GM12891 (cell line): Measurements from ENCODE around the gene PPP1R1C.

Experiments used
- PAX5 ChIP-seq: IDR thresholded peaks from 2 replicates; pipeline ENCODE4 v1.6.1; 2011; ENCODE audit warnings: low read length, moderate library complexity, mild to moderate bottlenecking; ENCODE audit not compliant: insufficient read depth, severe bottlenecking
- POLR2A ChIP-seq: IDR thresholded peaks from 2 replicates; pipeline ENCODE4 v1.6.1; 2011; ENCODE audit warnings: low read depth, low read length, control low read depth
- POLR2AphosphoS5 ChIP-seq: IDR thresholded peaks from 2 replicates; pipeline ENCODE4 v1.6.1; 2011; ENCODE audit warnings: low read depth, low read length, control low read depth
- POU2F2 ChIP-seq: IDR thresholded peaks from 2 replicates; pipeline ENCODE4 v1.6.1; 2011; ENCODE audit warnings: low read depth, mild to moderate bottlenecking, control low read depth, low read length, moderate library complexity
- SPI1 ChIP-seq: IDR thresholded peaks from 2 replicates; pipeline ENCODE4 v1.6.1; 2011; ENCODE audit warnings: low read depth, low read length, control low read depth
- TAF1 ChIP-seq: IDR thresholded peaks from 2 replicates; pipeline ENCODE4 v1.6.1; 2011; ENCODE audit warnings: low read depth, low read length, control low read depth

DNA sequence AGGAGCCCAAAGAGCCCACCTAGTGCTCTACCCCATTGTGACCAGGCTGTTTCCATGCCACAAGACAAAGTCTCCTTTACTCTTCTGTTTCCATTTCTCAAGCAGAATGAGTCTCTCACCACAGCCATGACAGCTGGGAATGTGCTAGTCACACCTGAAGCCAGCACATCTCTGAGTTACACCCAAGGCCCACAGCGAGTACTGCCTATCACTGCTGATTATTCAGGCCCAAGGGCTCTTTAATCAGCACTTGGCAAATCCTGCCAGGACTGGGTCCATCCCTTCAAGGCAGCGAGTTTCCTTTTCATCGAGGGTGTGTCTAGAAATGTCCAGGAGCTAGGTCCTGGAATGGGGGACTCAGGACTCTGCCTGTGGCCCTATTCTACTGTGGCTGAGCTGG is 14.6 kb upstream of the PPP1R1C start:
- TF ChIP-seq POLR2A (no peak), TAF1 (no peak), POLR2AphosphoS5 (no peak), PAX5 (no peak), SPI1 (no peak), POU2F2 (no peak)
